VCaP (cell line): ENCODE measurements around the gene ANTXR2.

Source experiments
- H3K27ac ChIP-seq: fragments of 450-650 bp; 2 replicates; pipeline ENCODE4 v1.5.1; 2017
- CTCF ChIP-seq: fragments of 450-650 bp; conservative IDR thresholded peaks from 2 replicates; pipeline ENCODE4 v1.5.1; 2017; ENCODE audit warnings: mild to moderate bottlenecking, moderate library complexity

The ANTXR2 gene

GRCh38 chr4:79864500-79865200 lies 208.4 kb downstream of the ANTXR2 start:
- TF ChIP-seq CTCF = no peak
- no peak overlapping the region for H3K27ac ChIP-seq

- TF ChIP-seq CTCF = no peak
- no peak overlapping the region for H3K27ac ChIP-seq
Measured at GRCh38 chr4:79863333-79863732, 209.7 kb downstream of the ANTXR2 start.

GRCh38 chr4:79862821-79863220 lies 210.2 kb downstream of the ANTXR2 start:
- H3K27ac ChIP-seq = no peak overlapping the region
- TF ChIP-seq CTCF = no peak

- H3K27ac ChIP-seq = no peak overlapping the region
- no peak for TF ChIP-seq CTCF
Measured at GRCh38 chr4:79857811-79858210, 215.2 kb downstream of the ANTXR2 start.

- no peak for TF ChIP-seq CTCF
- H3K27ac ChIP-seq = no peak overlapping the region
Measured at GRCh38 chr4:79856196-79856595, 216.8 kb downstream of the ANTXR2 start.

- no peak for TF ChIP-seq CTCF
Measured at GRCh38 chr4:79854856-79855502, 218.1 kb downstream of the ANTXR2 start.

GRCh38 chr4:79852305-79852730 lies 220.7 kb downstream of the ANTXR2 start:
- no peak overlapping the region for H3K27ac ChIP-seq
- no peak for TF ChIP-seq CTCF

More at GRCh38 chr4:79854856-79855502, 218.1 kb downstream of the ANTXR2 start:
- H3K27ac ChIP-seq = no peak overlapping the region
